ENCODE data around the gene CTSG. TPM values are rescaled to one million over a fixed set of nuclear protein-coding genes. Genes with fewer than 3 reads are reported as not detected.
"Not testable (repeated sequence)": the region's sequence is repeated elsewhere in the genome, so short reads cannot be mapped to it uniquely, and the experiment has no call there.

The CTSG gene, protein sequence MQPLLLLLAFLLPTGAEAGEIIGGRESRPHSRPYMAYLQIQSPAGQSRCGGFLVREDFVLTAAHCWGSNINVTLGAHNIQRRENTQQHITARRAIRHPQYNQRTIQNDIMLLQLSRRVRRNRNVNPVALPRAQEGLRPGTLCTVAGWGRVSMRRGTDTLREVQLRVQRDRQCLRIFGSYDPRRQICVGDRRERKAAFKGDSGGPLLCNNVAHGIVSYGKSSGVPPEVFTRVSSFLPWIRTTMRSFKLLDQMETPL
- 1.4 TPM for total RNA-seq
- long read RNA-seq = 0 reads

- intact Hi-C loops (cut with micrococcal nuclease) = no loop called here
- DNase-seq (no peak), ATAC-seq (no peak)
These were observed at the start of gene CTSG for GRCh38 chr14:24576182-24576581. CTSG (minus strand) TSS chr14:24576250; CDS start chr14:24576223, 27 bp downstream.

DNA sequence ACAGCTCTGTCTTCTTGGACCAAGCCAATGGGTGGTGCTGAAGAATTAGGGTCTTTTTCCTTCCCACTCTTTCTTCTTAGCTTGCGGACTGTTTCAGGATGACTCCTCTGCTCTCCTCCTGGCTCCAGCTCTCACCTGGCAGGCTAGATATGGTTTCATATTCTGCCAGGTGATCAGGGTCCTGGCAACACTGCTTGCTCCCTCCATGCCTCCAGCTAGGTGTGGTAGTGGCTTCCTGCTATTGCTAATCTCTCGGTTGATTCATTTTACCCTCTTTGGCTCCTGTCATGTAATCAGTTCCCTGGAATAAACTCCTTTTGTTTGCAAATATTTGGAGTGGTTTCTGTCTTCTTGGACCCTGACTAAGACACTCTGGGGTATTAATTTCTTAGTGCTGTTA lies 37.7 kb upstream of the CTSG start:
- no peak for ATAC-seq
- no peak for DNase-seq
- intact Hi-C loops (cut with micrococcal nuclease) = no loop called here

DNA sequence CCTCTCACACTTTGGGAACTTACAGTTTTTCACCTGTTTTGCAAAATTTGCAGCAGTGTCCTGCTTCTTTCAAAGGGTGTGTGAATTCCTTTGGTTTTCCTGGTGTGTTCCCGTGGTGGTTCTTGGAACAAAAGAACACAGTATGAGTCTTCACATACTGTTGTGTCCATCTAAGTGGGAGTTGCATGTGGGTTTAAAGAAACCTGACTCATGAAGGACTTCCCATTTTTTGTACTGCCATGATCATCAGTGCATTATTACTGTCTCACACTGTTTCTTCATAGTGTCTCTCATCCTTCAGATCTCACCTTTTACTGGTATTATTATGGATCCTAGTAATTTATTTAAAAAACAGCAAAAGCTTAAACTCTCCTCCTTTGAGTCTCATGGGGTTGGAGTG lies 37.2 kb upstream of the CTSG start:
- ATAC-seq (no peak), DNase-seq (no peak)
- intact Hi-C loops (cut with micrococcal nuclease) = no loop called here

DNA sequence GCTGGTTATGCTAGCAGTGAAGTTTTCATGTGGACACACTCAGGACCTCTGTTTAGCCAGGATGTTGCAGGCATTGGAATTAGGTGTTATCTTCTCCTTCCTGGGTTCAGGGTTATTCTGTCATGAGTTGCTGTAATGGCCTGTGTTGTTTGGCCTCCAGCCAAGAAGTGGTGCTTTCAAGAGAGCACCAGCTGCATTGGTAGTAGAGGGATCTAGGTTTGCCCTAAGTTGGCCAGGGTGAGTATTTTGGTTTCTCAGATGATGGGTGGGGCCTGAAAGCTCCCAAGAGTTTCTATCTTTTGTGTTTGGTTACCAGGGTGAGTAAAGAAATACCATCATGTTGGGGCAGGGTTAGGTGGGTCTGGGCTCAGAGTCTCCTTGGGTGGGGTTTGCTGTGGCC lies 36.1 kb upstream of the CTSG start:
- ATAC-seq = no peak
- no peak for DNase-seq
- intact Hi-C loops (cut with micrococcal nuclease) = no loop called here

GRCh38 chr14:24609655-24610344 lies 33.8 kb upstream of the CTSG start, which contains the start of gene GZMH:
GZMH (minus strand) TSS chr14:24609685; CDS start chr14:24609613, 72 bp downstream.
- intact Hi-C loops (cut with micrococcal nuclease) = no loop called here
- DNase-seq (no peak), ATAC-seq (no peak)

DNA sequence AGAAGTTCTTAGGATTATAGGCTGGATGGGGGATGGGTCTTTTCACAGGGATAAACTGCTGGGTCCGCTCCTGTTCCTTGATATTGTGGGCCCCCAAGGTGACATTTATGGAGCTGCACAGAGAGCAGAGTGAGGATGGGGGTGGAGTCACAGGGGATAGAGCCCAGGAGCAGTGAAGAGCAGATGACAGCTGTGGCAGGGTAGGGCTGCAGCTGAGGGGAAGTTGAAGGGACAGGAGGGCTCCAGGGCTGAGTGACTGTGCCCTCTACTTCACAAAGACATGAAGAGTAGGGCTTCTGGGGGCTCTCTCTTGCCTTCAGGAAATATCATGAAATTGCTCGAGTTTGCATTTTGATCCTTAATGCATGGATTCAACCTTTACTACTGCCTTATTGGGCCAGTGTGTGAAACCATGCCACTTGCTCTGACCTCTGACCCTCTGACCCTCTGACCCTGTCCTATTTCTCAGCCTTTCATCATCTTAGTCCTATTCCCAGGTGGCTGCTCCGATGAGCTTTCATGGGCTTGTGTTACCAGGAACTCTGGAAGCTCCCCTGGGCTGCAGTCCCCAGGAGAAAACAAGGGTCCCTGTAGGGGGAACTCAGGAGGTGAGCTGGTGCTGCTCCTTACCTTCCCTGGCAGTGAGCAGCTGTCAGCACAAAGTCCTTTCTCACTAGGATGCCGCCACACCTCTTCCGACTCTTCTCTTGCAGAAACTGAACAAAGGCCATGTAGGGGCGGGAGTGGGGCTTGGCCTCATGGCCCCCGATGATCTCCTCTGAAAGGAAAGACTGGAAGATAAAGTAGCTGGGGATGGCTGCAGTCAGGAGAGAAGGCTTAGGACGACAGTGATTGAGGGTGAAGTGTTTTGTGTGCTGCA lies 31.8 kb upstream of the CTSG start:
- ATAC-seq (no peak), DNase-seq (no peak)

GRCh38 chr14:24607081-24607480 lies 31.0 kb upstream of the CTSG start:
- ATAC-seq (no peak), DNase-seq (no peak)
- intact Hi-C loops (cut with micrococcal nuclease) = no loop called here

More for the DNA sequence above, 31.8 kb upstream of the CTSG start:
- intact Hi-C loops (cut with micrococcal nuclease) = no loop called here

GRCh38 chr14:24606297-24606696 lies 30.2 kb upstream of the CTSG start:
- intact Hi-C loops (cut with micrococcal nuclease) = no loop called here
- DNase-seq (no peak), ATAC-seq (no peak)

DNA sequence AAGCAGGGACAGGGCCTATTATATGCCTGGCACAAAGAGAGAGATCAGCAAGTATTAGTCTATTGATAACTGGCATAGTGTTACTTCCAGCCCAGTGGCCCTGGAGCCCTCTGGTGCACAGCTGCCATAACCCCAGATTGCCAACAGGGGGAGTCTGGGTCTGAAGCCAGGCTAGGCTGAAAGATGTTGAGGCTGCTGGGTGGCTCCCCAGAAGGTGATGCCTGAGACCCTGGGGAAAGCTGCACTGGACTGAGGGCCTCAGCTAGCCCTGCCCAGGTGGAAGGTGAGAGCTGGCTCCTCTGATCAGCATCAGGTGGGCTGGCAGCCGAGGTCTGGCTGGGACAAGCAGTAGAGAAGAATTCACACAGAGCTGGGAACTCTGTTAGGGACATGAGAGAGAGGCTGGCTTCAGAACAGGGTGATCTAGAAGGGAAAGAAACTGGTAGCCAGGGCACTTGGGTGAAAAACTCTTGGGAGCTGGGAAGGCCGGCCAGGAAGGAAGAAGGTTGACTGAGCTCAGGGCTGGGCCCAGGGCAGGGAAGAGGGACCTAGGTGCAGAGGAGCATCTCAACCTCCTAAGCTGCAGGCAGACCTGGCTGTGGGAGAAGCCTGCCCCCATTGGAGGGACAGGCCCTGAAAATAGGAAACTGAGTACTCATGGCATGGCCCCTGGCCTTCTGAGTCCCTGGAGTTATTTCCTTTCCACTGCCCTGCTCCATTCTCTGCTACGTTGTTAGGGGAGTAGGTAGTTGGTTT lies 29.6 kb upstream of the CTSG start:
- ATAC-seq = no peak

GRCh38 chr14:24597403-24597802 lies 21.4 kb upstream of the CTSG start:
- DNase-seq (no peak), ATAC-seq (no peak)
- intact Hi-C loops (cut with micrococcal nuclease) = no loop called here

More for the DNA sequence above, 29.6 kb upstream of the CTSG start:
- intact Hi-C loops (cut with micrococcal nuclease) = no loop called here
- no peak for DNase-seq

DNA sequence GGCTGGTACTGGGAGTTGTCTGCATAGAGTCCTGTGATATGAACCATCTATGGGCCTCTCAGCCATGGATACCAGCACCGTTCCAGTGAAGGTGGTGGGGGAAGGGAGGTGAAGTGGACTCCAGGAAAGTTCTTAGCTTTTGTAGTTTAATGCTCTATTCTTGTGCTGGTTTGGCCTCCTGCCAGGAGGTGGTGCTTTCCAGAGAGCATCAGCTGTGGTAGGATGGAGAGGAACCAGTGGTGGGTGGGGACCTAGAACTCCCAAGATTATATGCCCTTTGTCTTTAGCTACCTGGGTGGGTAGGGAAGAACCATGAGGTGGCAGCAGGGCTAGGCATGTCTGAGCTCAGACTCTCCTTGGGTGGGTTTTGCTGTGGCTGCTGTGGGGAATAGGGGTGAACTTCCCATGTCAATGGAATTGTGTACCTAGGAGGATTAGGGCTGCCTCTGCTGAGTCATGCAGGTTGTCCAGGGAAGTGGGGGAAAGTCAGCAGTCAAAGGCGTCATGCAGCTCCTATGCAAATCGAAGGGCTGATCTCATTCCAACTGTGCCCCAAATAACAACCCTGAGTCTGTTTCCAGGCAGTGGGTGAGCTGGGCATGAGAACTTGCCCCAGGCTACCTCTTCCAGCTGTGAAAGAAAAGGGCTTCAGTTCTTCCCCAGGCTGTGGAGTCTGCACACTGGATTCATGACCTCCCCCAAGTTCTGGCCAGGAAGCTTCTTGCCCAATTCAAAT lies 19.2 kb upstream of the CTSG start:
- DNase-seq (no peak), ATAC-seq (no peak)
- intact Hi-C loops (cut with micrococcal nuclease) = no loop called here

GRCh38 chr14:24591004-24591403 lies 15.0 kb upstream of the CTSG start:
- ATAC-seq; DNase-seq; intact Hi-C loops (cut with micrococcal nuclease): not testable (repeated sequence)

- intact Hi-C loops (cut with micrococcal nuclease); DNase-seq; ATAC-seq: not testable (repeated sequence)
These were observed 8.4 kb upstream of the CTSG start for GRCh38 chr14:24584402-24584801.

- DNase-seq = no peak
- no peak for ATAC-seq
- intact Hi-C loops (cut with micrococcal nuclease) = no loop called here
These were observed 2.5 kb upstream of the CTSG start for GRCh38 chr14:24578558-24578957.

- ATAC-seq = no peak
- intact Hi-C loops (cut with micrococcal nuclease) = no loop called here
- no peak for DNase-seq
These were observed 721 bp upstream of the CTSG start for GRCh38 chr14:24576771-24577170.

DNA sequence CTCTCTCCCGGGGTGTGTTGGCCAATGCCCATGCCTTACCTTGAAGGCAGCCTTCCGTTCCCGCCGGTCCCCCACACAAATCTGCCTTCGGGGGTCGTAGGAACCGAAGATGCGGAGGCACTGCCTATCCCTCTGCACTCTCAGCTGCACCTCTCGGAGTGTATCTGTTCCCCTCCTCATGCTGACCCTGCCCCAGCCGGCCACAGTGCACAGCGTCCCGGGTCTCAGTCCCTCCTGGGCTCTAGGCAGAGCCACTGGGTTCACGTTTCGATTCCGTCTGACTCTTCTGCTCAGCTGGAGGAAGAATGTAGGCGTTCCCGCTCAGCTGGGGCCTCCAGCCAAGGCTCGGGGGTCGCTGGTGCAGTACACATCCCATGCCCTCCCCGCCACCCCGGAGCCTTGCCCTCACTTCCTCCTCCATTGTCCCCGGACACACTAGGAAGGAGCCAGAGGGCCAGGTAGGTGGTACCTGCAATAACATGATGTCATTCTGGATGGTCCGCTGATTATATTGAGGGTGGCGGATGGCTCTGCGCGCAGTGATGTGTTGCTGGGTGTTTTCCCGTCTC lies 1.8 kb downstream of the CTSG start:
- intact Hi-C loops (cut with micrococcal nuclease) = no loop called here
- ATAC-seq (no peak), DNase-seq (no peak)

GRCh38 chr14:24566318-24566717 lies 9.7 kb downstream of the CTSG start:
- ATAC-seq (no peak), DNase-seq (no peak)
- intact Hi-C loops (cut with micrococcal nuclease) = no loop called here

DNA sequence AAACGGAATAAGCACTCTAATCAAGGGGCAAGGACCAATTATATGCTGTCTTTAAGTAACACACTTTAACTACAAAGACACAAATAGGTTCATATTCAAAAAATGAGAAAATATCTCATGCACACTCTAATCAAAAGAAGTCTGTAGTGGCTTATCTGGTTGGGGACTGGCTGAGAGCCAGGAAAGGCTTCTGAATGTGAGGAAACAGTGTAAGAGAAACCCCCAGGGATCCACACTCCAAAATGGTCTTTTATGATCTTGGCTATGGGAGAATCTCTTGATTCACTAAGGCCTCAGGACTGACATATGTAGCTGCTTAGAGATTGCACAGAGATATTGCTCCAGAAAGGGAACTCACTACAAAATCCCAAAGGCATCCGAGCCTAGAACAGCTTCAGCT lies 10.3 kb downstream of the CTSG start:
- no peak for DNase-seq
- no peak for ATAC-seq
- intact Hi-C loops (cut with micrococcal nuclease) = no loop called here
